ENCODE data around the gene GNAI2.

GNAI2 gene

GRCh38 chr3:50214824-50215223, 21.2 kb upstream of the GNAI2 start:
- no peaks in the 10 kb centered on the region for H3K36me3 ChIP-seq (ENCODE audit: insufficient read depth, low read length)
- no peak overlapping the region for H3K9ac ChIP-seq (ENCODE audit: low read depth, low read length)
- WGBS: 89% methylated on average over 10 of the region's 10 CpGs

DNA sequence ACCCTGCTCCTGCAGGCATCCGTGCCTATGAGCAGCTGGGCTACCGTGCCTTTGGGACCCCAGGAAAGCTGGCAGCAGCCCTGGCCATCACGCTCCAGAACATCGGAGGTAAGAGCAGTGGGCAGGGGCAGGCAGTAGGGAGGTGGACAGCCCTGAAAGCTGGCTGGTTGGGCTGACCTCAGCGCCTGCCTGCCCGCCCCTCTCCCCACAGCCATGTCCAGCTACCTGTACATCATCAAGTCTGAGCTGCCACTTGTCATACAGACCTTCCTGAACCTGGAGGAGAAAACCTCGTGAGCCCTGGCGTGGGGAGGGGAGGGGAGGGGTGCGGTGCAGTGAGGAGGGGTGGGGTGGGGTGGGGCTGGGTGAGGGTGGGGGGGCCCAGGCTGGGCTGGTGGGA, 20.5 kb upstream of the GNAI2 start:
- 90% methylated on average over 6 of the region's 9 CpGs for WGBS

More at GRCh38 chr3:50214824-50215223, 21.2 kb upstream of the GNAI2 start:
- Histone ChIP-seq H3K9me3 (ENCODE audit: insufficient read depth, low read depth, low read length) (no peaks in the 10 kb centered on the region), H3K27ac (ENCODE audit: low read depth, low read length) (no peak overlapping the region), H3K4me1 (ENCODE audit: insufficient read depth, low read length) (no peaks in the 10 kb centered on the region; the same call in 1 of the 2 replicates), H3K27me3 (ENCODE audit: insufficient read depth, low read length) (no peaks in the 10 kb centered on the region), H3K4me3 (ENCODE audit: low read length) (no peak overlapping the region)

GRCh38 chr3:50217681-50218080, 18.3 kb upstream of the GNAI2 start:
- no peaks in the 10 kb centered on the region for H3K9me3 ChIP-seq (ENCODE audit: insufficient read depth, low read depth, low read length)
- no peaks in the 10 kb centered on the region for H3K27me3 ChIP-seq (ENCODE audit: insufficient read depth, low read length)
- H3K4me1 ChIP-seq (ENCODE audit: insufficient read depth, low read length): no peaks in the 10 kb centered on the region
- H3K36me3 ChIP-seq (ENCODE audit: insufficient read depth, low read length): no peaks in the 10 kb centered on the region
- WGBS: 87% methylated on average over 10 of the region's 10 CpGs
- H3K9ac ChIP-seq (ENCODE audit: low read depth, low read length): no peak overlapping the region
- no peak overlapping the region for H3K4me3 ChIP-seq (ENCODE audit: low read length)
- no peak overlapping the region for H3K27ac ChIP-seq (ENCODE audit: low read depth, low read length)

More for the DNA sequence above, 20.5 kb upstream of the GNAI2 start:
- no peaks in the 10 kb centered on the region for H3K27me3 ChIP-seq (ENCODE audit: insufficient read depth, low read length)
- H3K9me3 ChIP-seq (ENCODE audit: insufficient read depth, low read depth, low read length): no peaks in the 10 kb centered on the region
- H3K4me3 ChIP-seq (ENCODE audit: low read length): no peak overlapping the region
- no peak overlapping the region for H3K9ac ChIP-seq (ENCODE audit: low read depth, low read length)
- no peaks in the 10 kb centered on the region; the same call in 1 of the 2 replicates for H3K4me1 ChIP-seq (ENCODE audit: insufficient read depth, low read length)
- H3K27ac ChIP-seq (ENCODE audit: low read depth, low read length): no peak overlapping the region
- H3K36me3 ChIP-seq (ENCODE audit: insufficient read depth, low read length): no peaks in the 10 kb centered on the region

DNA sequence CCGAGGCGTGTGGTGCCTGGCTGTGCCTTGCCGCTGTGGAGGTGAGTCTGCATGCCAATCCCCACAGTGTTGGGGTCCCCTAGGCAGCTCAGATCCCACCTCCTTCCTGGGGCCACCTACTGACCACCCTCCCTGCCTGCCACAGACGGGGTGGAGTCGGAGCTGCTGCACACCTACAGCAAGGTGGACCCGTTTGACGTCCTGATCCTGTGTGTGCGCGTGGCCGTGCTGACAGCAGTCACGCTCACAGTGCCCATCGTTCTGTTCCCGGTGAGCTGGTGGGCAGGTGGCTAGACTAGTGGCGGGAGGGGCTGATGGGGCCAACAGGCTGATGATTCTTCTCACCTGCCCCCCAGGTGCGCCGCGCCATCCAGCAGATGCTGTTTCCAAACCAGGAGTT, 17.6 kb upstream of the GNAI2 start:
- no peaks in the 10 kb centered on the region for H3K36me3 ChIP-seq (ENCODE audit: insufficient read depth, low read length)
- H3K27me3 ChIP-seq (ENCODE audit: insufficient read depth, low read length): no peaks in the 10 kb centered on the region
- H3K4me1 ChIP-seq (ENCODE audit: insufficient read depth, low read length): no peaks in the 10 kb centered on the region
- WGBS: 94% methylated on average over 17 of the region's 17 CpGs
- H3K9me3 ChIP-seq (ENCODE audit: insufficient read depth, low read depth, low read length): no peaks in the 10 kb centered on the region
- no peak overlapping the region for H3K27ac ChIP-seq (ENCODE audit: low read depth, low read length)
- H3K9ac ChIP-seq (ENCODE audit: low read depth, low read length): no peak overlapping the region
- no peak overlapping the region for H3K4me3 ChIP-seq (ENCODE audit: low read length)

- Histone ChIP-seq H3K9ac (ENCODE audit: low read depth, low read length) (no peak overlapping the region), H3K9me3 (ENCODE audit: insufficient read depth, low read depth, low read length) (no peaks in the 10 kb centered on the region), H3K27ac (ENCODE audit: low read depth, low read length) (no peak overlapping the region), H3K36me3 (ENCODE audit: insufficient read depth, low read length) (no peaks in the 10 kb centered on the region), H3K4me1 (ENCODE audit: insufficient read depth, low read length) (no peaks in the 10 kb centered on the region), H3K4me3 (ENCODE audit: low read length) (no peak overlapping the region), H3K27me3 (ENCODE audit: insufficient read depth, low read length) (no peaks in the 10 kb centered on the region)
- 90% methylated on average over 5 of the region's 5 CpGs for WGBS
Observed at GRCh38 chr3:50219285-50219684, 16.7 kb upstream of the GNAI2 start.

GRCh38 chr3:50220109-50220508, 15.9 kb upstream of the GNAI2 start:
- WGBS: 87% methylated on average over 6 of the region's 6 CpGs
- H3K4me1 ChIP-seq (ENCODE audit: insufficient read depth, low read length): no peaks in the 10 kb centered on the region

DNA sequence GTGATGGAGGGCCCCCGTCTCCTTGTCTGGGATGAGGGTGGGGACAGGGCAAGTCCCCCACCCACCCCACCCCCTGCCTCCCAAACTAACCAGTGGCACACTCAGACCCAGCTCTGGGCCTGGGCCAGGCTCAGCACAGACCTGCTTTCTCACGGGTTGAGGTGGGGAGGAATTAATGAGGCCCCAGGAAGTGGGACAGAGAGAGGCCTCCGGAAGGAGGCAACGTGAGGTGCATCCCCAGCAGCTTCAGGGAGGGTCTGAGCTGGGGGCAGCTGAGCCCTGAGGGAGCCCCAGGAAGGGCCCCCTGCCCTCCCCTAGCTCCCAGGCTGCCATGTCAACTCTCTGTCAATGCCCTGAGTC, 15.0 kb upstream of the GNAI2 start:
- no peaks in the 10 kb centered on the region for H3K27me3 ChIP-seq (ENCODE audit: insufficient read depth, low read length)
- no peak overlapping the region for H3K4me3 ChIP-seq (ENCODE audit: low read length)
- no peak overlapping the region for H3K27ac ChIP-seq (ENCODE audit: low read depth, low read length)
- H3K4me1 ChIP-seq (ENCODE audit: insufficient read depth, low read length): no peaks in the 10 kb centered on the region
- 89% methylated on average over 3 of the region's 4 CpGs for WGBS
- no peaks in the 10 kb centered on the region for H3K9me3 ChIP-seq (ENCODE audit: insufficient read depth, low read depth, low read length)
- H3K9ac ChIP-seq (ENCODE audit: low read depth, low read length): no peak overlapping the region
- no peaks in the 10 kb centered on the region for H3K36me3 ChIP-seq (ENCODE audit: insufficient read depth, low read length)

More at GRCh38 chr3:50220109-50220508, 15.9 kb upstream of the GNAI2 start:
- H3K9ac ChIP-seq (ENCODE audit: low read depth, low read length): no peak overlapping the region
- H3K36me3 ChIP-seq (ENCODE audit: insufficient read depth, low read length): no peaks in the 10 kb centered on the region
- H3K27me3 ChIP-seq (ENCODE audit: insufficient read depth, low read length): no peaks in the 10 kb centered on the region
- no peaks in the 10 kb centered on the region for H3K9me3 ChIP-seq (ENCODE audit: insufficient read depth, low read depth, low read length)
- H3K4me3 ChIP-seq (ENCODE audit: low read length): no peak overlapping the region
- H3K27ac ChIP-seq (ENCODE audit: low read depth, low read length): no peak overlapping the region

DNA sequence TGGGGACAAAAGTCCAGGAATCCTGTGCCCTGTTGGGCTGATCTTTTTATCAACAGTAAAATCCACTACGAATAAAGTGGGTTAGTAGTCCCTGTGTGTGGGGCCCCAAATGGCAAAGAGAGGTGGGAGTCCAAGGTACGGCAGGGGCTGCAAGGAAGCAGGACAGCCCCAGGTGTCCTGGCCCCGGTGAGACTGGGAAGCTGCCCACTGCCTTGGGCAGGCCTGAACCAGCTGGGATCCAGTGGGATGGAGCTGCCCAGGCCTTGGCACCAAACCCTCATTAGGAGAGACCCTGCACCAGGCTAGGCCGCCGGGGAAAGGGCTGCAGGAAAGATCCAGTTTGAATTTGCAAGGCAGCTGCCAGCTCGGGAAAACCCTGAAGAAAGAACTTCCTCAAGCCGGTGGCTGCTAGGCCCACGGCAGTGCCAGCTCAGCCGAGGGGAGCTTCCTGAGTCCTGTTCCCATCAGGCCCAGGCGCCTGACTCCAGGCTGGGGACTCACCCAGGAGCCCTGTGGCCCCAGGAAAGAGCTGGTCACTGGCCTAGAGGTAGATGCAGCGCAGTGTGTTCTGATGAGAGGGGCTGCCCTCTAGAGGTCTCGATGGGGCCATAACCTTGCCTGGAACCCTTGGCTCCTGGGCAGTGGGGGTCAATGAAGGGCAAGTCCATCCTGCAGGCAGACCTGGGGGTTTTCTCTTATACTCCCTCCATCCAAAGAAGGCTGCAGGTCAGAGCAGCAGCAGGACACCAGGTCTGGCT, 14.4 kb upstream of the GNAI2 start:
- Histone ChIP-seq H3K4me1 (ENCODE audit: insufficient read depth, low read length) (no peaks in the 10 kb centered on the region), H3K27me3 (ENCODE audit: insufficient read depth, low read length) (peaks cover 3% of the 10 kb centered on the region; the same call in 1 of the 2 replicates), H3K27ac (ENCODE audit: low read depth, low read length) (no peak overlapping the region), H3K9ac (ENCODE audit: low read depth, low read length) (no peak overlapping the region), H3K4me3 (ENCODE audit: low read length) (no peak overlapping the region), H3K36me3 (ENCODE audit: insufficient read depth, low read length) (no peaks in the 10 kb centered on the region), H3K9me3 (ENCODE audit: insufficient read depth, low read depth, low read length) (no peaks in the 10 kb centered on the region)
- 75% methylated on average over 12 of the region's 12 CpGs for WGBS

- H3K27me3 ChIP-seq (ENCODE audit: insufficient read depth, low read length): peaks cover 9% of the 10 kb centered on the region
- H3K36me3 ChIP-seq (ENCODE audit: insufficient read depth, low read length): no peaks in the 10 kb centered on the region
- 87% methylated on average over 1 of the region's 1 CpG for WGBS
- H3K9me3 ChIP-seq (ENCODE audit: insufficient read depth, low read depth, low read length): no peaks in the 10 kb centered on the region
- H3K4me3 ChIP-seq (ENCODE audit: low read length): no peak overlapping the region
- no peak overlapping the region for H3K9ac ChIP-seq (ENCODE audit: low read depth, low read length)
- no peak overlapping the region for H3K27ac ChIP-seq (ENCODE audit: low read depth, low read length)
- H3K4me1 ChIP-seq (ENCODE audit: insufficient read depth, low read length): no peaks in the 10 kb centered on the region
Observed at GRCh38 chr3:50222169-50222528, 13.9 kb upstream of the GNAI2 start.

- Histone ChIP-seq H3K9ac (ENCODE audit: low read depth, low read length) (no peak overlapping the region), H3K27ac (ENCODE audit: low read depth, low read length) (no peak overlapping the region), H3K9me3 (ENCODE audit: insufficient read depth, low read depth, low read length) (no peaks in the 10 kb centered on the region), H3K4me3 (ENCODE audit: low read length) (no peak overlapping the region), H3K4me1 (ENCODE audit: insufficient read depth, low read length) (peaks cover 12% of the 10 kb centered on the region), H3K27me3 (ENCODE audit: insufficient read depth, low read length) (peaks cover 9% of the 10 kb centered on the region), H3K36me3 (ENCODE audit: insufficient read depth, low read length) (no peaks in the 10 kb centered on the region)
- 71% methylated on average over 5 of the region's 5 CpGs for WGBS
Observed at GRCh38 chr3:50224639-50225038, 11.4 kb upstream of the GNAI2 start.

DNA sequence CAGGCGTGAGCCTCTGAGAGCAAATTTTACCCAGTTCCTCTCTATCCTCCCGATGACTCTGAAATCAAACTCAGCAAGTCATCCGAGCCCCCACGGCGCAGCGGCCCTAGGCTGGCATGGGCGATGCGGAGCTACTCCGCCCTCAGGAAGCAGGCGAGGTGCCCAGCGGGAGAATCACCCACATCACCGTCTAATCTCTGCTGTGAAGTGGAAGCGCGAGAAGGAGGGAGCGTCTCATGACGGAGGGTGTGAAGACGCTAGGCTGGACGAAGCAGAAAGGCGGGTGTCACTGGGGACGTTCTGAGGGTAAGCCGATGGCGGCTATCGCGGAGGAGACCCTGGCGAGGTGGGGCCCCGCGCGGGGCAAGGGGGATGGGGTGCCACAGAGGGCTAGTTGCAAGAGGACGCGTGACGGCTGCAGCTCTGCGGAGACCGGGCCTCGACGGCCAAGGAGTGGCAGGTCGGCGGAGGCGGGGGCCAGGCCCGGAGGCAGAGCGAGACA, 9.1 kb upstream of the GNAI2 start:
- H3K36me3 ChIP-seq (ENCODE audit: insufficient read depth, low read length): no peaks in the 10 kb centered on the region
- peaks cover 12% of the 10 kb centered on the region for H3K4me1 ChIP-seq (ENCODE audit: insufficient read depth, low read length)
- no peak overlapping the region for H3K27ac ChIP-seq (ENCODE audit: low read depth, low read length)
- H3K9ac ChIP-seq (ENCODE audit: low read depth, low read length): peak overlapping the region; percentile 60; the same call in 1 of the 2 replicates
- peak overlapping the region; percentile 86 for H3K4me3 ChIP-seq (ENCODE audit: low read length)
- peaks cover 9% of the 10 kb centered on the region for H3K27me3 ChIP-seq (ENCODE audit: insufficient read depth, low read length)
- WGBS: 2% methylated on average over 40 of the region's 40 CpGs
- H3K9me3 ChIP-seq (ENCODE audit: insufficient read depth, low read depth, low read length): no peaks in the 10 kb centered on the region

Measured in HUES64 (cell line).